GM18498 (cell line): ENCODE results near the gene CAMK4.
"Not testable (repeated sequence)": the region's sequence is repeated elsewhere in the genome, so short reads cannot be mapped to it uniquely, and the experiment has no call there.

ENCODE experiments used
- ATAC-seq: cut with Tn5 transposase; IDR thresholded peaks from one replicate; pipeline ENCODE4 v1.9.1; 2021; ENCODE audit warnings: mild to moderate bottlenecking, moderate library complexity; ENCODE audit not compliant: unreplicated experiment

Gene CAMK4

GRCh38 chr5:111309384-111309783 is 85.2 kb downstream of the CAMK4 start:
- ATAC-seq: no peak

DNA sequence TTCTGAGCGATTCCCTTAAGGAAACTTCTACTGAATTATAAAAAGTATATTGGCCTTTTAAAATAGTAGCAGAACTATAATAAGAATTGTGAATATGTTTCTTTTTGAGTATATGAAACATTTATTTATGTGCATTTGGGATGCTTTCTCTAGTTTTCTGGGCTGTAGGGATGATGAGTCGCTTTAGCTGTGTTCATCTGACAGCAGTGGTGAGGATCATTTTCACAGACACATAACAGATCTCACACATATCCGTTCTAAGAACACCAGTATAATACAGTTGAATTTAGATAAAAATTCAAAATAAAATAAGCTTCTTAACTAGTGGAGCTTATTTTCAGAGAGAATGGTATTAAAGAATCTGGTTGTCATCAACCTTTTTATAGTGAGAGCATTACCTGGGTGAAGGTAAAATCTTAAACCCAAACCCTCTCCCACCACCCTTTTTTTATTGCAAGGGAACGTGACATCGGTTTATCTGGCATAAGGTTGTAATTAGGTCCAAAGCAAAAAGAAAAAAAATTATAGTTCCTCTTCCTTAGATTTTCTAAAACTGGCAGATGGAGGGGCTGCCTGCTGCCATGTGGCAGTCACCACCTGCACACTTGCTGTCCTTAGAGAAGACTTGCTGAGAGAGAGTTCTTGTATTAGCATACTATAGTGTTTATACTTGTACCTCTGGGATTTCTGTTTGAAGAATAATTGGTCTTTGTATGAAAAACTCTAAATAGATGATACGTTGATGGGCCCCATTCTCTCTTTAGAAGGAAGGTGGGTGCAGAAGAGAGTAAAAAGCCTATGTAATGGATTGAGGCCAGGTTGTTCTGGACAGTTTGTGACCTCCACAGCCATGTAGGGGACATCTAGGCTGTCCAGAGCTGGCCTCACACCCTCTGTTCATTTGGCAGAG is 86.8 kb downstream of the CAMK4 start:
- ATAC-seq: no peak

GRCh38 chr5:111311666-111312065 is 87.5 kb downstream of the CAMK4 start:
- ATAC-seq: no peak

GRCh38 chr5:111313017-111313724 is 89.0 kb downstream of the CAMK4 start:
- no peak for ATAC-seq

GRCh38 chr5:111320953-111321352 is 96.8 kb downstream of the CAMK4 start:
- ATAC-seq: no peak

GRCh38 chr5:111321376-111321775 is 97.2 kb downstream of the CAMK4 start:
- ATAC-seq: no peak

- ATAC-seq: no peak
These were observed 102.4 kb downstream of the CAMK4 start for GRCh38 chr5:111326551-111326950.

DNA sequence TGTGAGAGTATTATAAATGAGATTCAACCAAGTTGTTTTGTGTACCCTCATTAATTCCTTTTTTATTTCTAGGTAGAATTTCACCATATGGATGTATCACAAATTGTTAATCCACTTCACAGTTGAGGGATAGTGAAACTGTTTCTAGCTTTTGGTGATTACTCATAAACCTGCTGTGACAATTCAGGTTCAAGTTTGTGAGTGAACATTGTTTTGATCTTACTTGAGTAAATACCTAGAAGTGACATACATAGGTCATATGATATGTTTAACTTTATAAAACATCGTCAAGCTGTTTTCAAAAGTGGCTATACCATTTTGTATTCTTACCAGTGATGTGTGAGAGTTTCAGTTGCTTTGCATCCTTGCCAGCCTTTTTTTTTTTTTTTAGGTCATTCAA is 112.9 kb downstream of the CAMK4 start:
- ATAC-seq: no peak

- ATAC-seq: peak; percentile 72
These were observed 113.5 kb downstream of the CAMK4 start for GRCh38 chr5:111337688-111338087.

DNA sequence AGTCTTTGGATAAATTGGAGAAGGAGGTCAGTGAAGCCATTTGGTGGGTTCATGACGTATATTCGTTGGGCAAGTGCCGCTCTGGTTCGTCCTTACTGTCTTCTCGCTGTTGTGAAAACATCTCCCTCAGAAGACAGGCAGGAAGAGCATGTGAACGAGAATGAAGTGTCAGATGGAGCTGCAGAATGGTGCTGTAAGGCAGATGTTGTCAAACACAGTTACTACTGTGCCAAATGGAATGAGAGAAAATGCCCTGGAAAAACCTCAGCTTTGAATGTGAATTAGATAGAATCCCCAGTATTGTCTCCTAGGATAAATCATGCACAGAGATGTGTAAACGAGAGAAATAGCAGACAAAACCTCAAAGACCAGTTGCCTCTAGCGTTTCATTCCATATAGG is 121.5 kb downstream of the CAMK4 start:
- no peak for ATAC-seq

DNA sequence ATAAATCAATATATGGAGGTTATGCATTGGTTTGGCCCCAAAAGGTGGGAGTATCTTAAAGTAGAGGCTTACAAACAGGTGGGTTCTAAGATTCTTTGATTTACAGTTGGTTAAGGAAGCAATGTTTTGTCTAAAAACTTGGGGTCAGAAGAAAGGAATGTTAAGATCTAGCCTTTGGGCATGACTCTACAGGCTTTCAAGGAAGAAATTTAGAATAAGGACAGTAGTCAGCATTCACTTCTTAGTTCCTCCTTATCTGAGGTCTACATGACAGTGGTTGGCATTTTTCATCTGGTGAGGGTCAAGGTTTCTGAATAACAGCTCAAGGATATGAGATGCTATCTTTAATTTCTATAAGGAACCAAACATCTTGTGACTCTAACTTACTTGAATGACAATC is 122.8 kb downstream of the CAMK4 start:
- ATAC-seq: no peak

GRCh38 chr5:111348661-111349329 is 124.6 kb downstream of the CAMK4 start:
- ATAC-seq: no peak

GRCh38 chr5:111349429-111349828 is 125.2 kb downstream of the CAMK4 start:
- no peak for ATAC-seq

GRCh38 chr5:111353035-111353434 is 128.9 kb downstream of the CAMK4 start:
- ATAC-seq: no peak

DNA sequence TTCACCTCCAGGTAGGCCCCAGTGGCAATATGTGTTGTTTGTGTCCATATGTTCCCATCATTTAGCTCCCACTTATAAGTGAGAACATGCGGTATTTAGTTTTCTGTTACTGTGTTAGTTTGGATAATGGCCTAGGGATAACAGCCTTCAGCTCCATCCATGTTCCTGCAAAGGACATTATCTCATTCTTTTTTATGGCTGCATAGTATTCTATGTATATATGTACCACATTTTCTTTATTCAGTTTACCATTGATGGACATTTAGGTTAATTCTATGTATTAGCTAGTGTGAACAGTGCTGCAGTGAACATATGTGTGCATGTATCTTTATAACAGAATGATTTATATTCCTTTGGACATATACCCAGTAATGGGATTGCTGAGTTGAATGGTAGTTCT is 134.5 kb downstream of the CAMK4 start:
- ATAC-seq: not testable (repeated sequence)

DNA sequence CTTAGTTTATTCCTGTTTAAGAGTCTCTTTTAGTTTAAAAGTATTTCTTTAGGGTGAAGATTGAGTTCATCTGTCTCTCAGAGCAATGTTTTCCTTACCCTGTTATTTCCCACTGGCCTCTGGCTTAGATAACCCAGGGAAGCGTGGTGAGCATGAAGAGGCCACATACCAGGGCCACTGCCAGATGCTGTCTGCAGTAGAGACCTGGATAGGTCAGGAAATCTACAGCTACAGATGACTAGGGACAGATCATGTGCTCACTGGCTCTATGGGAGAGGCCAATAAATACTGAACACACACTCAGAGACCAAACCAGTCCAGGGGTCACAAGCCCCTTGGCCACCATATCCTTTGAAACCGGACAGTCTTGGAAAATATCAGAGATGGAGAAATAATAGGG is 136.0 kb downstream of the CAMK4 start:
- ATAC-seq: no peak

DNA sequence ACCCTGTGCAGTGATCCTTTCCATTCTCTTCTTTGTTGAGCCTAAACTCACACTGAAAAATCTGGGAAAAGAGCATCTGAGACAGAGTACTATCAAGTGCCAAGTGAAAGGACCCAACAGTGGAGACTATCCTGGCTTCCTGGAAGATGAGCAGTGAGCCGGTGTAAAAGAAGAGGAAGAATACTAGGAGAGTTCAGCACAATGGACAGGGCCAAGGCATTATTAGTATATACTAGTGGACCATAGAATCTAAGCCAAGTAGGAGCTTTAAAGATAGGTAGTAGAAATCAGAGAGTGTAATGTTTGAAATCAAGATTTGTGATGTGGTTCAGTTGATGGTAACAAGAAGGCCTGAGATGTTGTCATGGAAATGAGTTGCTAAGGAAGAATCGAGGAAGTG is 140.8 kb downstream of the CAMK4 start:
- no peak for ATAC-seq

DNA sequence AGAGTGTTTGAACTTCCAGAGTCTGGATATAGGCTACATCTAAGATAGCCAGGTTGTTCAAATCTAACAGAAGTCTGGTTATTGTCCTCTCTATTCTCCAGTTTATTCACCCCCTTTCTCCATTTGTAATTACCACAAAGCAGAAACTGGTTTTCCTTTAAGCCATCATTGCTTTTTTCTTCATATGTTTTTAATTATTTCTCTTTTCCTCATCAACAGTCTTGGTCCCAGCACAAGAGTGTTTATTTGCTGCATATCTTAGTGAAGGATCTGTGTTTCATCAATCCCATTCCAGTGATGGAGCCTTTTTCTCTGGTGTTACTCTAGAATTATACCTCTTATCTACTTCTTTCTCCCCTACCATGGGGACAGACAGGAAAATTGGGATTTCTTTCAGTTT is 142.2 kb downstream of the CAMK4 start:
- no peak for ATAC-seq

DNA sequence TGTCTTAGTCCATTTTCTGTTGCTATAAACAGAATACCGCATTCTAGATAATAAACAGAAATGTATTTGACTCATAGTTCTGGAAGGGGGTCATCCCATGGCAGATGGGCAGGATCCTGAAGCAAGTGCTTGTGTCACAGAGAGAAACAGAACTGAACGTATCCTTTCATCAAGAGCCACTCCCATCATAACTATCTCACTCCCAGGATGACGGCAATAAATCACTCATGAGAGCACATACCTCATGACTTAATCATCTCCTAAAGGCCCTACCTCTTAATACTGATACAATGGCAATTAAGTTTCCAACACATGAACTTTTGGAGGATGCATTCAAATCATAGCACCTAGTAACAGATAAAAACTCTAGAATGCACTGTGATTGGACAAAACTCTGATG is 142.9 kb downstream of the CAMK4 start:
- no peak for ATAC-seq

DNA sequence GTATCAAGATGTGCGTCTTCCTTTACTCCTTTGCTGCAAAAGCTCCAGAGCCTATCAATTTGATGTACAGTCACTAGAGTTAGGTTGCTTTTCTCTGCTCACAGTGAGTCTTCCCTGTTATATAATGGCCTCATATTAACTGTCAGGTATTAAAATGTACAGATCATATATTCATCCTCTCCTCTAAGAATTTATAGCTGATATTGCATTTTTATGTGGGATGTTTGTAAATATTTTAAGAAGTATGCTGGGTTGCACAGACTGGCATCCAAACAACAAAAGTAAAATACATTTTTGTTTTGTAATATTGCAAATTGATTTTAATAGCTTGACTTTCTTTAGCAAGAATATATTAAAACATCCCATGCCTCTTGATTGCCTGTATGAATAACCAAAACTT is 148.6 kb downstream of the CAMK4 start:
- no peak for ATAC-seq

GRCh38 chr5:111374380-111374779 is 150.2 kb downstream of the CAMK4 start:
- ATAC-seq: no peak

DNA sequence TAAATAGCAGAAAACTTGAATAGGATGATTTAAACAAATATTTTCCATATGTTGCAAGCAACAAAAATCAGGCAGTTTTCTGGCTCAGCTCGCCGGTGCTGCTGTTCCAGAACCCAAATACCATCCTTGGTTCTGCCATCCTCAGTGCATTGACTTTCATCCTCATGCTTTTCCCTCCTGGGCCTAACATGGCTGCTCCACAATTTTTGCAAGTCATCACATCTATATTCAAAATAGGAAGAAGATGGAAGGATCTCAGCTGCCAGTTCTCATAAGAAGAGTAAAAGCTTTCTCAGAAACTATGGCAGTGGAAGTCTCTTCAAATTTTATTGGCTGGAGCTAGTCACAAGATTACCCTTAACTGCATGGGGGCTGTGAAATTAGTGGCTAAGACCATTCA is 151.5 kb downstream of the CAMK4 start:
- ATAC-seq: no peak
